K562 (cell line): ENCODE data around the gene TMEM191C. TPM values are rescaled to one million over a fixed set of nuclear protein-coding genes. Genes with fewer than 3 reads are reported as not detected.
A peak's percentile ranks its signal among the peaks of the same experiment; 100 is the strongest.

ENCODE experiments used
- CHCHD3 ChIP-seq: fragments of 250-450 bp; sonication (Bioruptor Pico); IDR thresholded peaks from 2 replicates; pipeline ENCODE4 v2.1.2; 2022; ENCODE audit warnings: mild to moderate bottlenecking
- ERF ChIP-seq: fragments of 450-650 bp; formaldehyde crosslinking; IDR thresholded peaks from 2 replicates; pipeline ENCODE4 v1.4.0; 2020; ENCODE audit warnings: mild to moderate bottlenecking, mixed read lengths
- MTA2 ChIP-seq: fragments of 450-650 bp; IDR thresholded peaks from 2 replicates; pipeline ENCODE4 v1.6.1; 2016; ENCODE audit warnings: low read depth
- MYC ChIP-seq, 2 experiments: fragments of 250-450 bp in 1 of 2; sonication (Bioruptor Pico) in 1 of 2; IDR thresholded peaks; 2 replicates each; pipeline versions ENCODE4 v1.5.1 to v1.6.1; 2012 to 2021; ENCODE audit warnings: low read depth in 2 of 2, borderline replicate concordance in 1 of 2, improper control_type of control experiment in 1 of 2, low read length in 1 of 2, mild to moderate bottlenecking in 1 of 2, moderate library complexity in 1 of 2
- NCOA6 ChIP-seq: fragments of 450-650 bp; IDR thresholded peaks from 2 replicates; pipeline ENCODE4 v1.6.1; 2017; ENCODE audit warnings: mild to moderate bottlenecking
- NFATC3 ChIP-seq: fragments of 450-650 bp; IDR thresholded peaks from 2 replicates; pipeline ENCODE4 v1.6.1; 2017; ENCODE audit warnings: mild to moderate bottlenecking
- NFIC ChIP-seq: fragments of 450-650 bp; IDR thresholded peaks from 2 replicates; pipeline ENCODE4 v1.6.1; 2017; ENCODE audit warnings: mild to moderate bottlenecking, inconsistent platforms
- NR3C1 ChIP-seq: sonication (generic); formaldehyde crosslinking; IDR thresholded peaks from 2 replicates; pipeline ENCODE4 v1.8.1; 2022; ENCODE audit warnings: missing genetic modification reagents
- POLR2A ChIP-seq: fragments of 450-650 bp; conservative IDR thresholded peaks from 2 replicates; pipeline ENCODE4 v1.6.1; 2016
- POLR2B ChIP-seq: fragments of 450-650 bp; IDR thresholded peaks from 2 replicates; pipeline ENCODE4 v1.6.1; 2018; ENCODE audit warnings: low read depth; ENCODE audit not compliant: partially characterized antibody
- RBM14 ChIP-seq: fragments of 200-400 bp; formaldehyde crosslinking; IDR thresholded peaks from 2 replicates; pipeline ENCODE4 v1.6.1; 2018; ENCODE audit warnings: low read depth, mild to moderate bottlenecking, low read length, moderate library complexity, borderline replicate concordance; ENCODE audit not compliant: insufficient read depth
- SMAD2 ChIP-seq: fragments of 150-350 bp; IDR thresholded peaks from 2 replicates; pipeline ENCODE4 v1.6.1; 2014; ENCODE audit warnings: low read depth, mild to moderate bottlenecking, low read length
- THRAP3 ChIP-seq: fragments of 450-650 bp; IDR thresholded peaks from 2 replicates; pipeline ENCODE4 v1.6.1; 2016; ENCODE audit warnings: mild to moderate bottlenecking, inconsistent platforms, borderline replicate concordance
- U2AF2 ChIP-seq: fragments of 200-400 bp; formaldehyde crosslinking; optimal IDR thresholded peaks from 2 replicates; pipeline ENCODE3; 2017; ENCODE audit warnings: low read depth, mild to moderate bottlenecking, low read length
- WHSC1 ChIP-seq: IDR thresholded peaks from one replicate; pipeline ENCODE4 v1.6.1; 2012; ENCODE audit warnings: low read length, control low read depth, inconsistent platforms
- ZFX ChIP-seq: sonication (generic); formaldehyde crosslinking; IDR thresholded peaks from 2 replicates; pipeline ENCODE4 v1.8.0; 2022; ENCODE audit warnings: mild to moderate bottlenecking, missing genetic modification reagents, moderate library complexity
- ZNF124 ChIP-seq: sonication (generic); formaldehyde crosslinking; IDR thresholded peaks from 2 replicates; pipeline ENCODE4 v1.8.1; 2022; ENCODE audit warnings: missing genetic modification reagents
- ZNF184 ChIP-seq: sonication (generic); formaldehyde crosslinking; IDR thresholded peaks from 2 replicates; pipeline ENCODE4 v1.5.0; 2020; ENCODE audit warnings: missing genetic modification reagents
- ZNF197 ChIP-seq: fragments of 200-800 bp; sonication (Bioruptor generic); IDR thresholded peaks from 2 replicates; pipeline ENCODE4 v1.6.1; 2016; ENCODE audit warnings: low read depth, missing genetic modification characterization, missing compliant biosample characterization
- polyA plus RNA-seq, 8 experiments: library from polyadenylated mRNA; depleted of rRNA in 4 of 8; stranded (reverse) in 5 of 8; unstranded in 3 of 8; fragments of >200 nt; fragmentation: Nextera tagmentation in 2 of 8; fragmentation: Illumina TruSeq in 1 of 8; extraction: Ambion mirVana in 2 of 8; extraction: Trizol in 1 of 8; gene quantifications; 2 replicates each; pipeline versions ENCODE4 v1.2.1 to v1.2.3, GENCODE V29; 2011 to 2014; ENCODE audit warnings: inconsistent platforms in 1 of 8, missing spikeins in 1 of 8
- total RNA-seq, 7 experiments: library from RNA; depleted of rRNA in 6 of 7; stranded (reverse); fragments of >200 nt in 6 of 7; fragmentation: Illumina TruSeq in 2 of 7; extraction: Trizol in 2 of 7; gene quantifications; 2 replicates each; pipeline versions ENCODE4 v1.2.1 to v1.2.3, GENCODE V29; 2011 to 2021; ENCODE audit warnings: low replicate concordance in 1 of 7
- TF ChIP-seq, protein P1 (sequence below), 2 experiments: fragments of 150-350 bp in 1 of 2; IDR thresholded peaks; 2 replicates each; pipeline ENCODE4 v1.6.1; 2012 to 2016; ENCODE audit warnings: low read depth in 2 of 2, low read length in 2 of 2, mild to moderate bottlenecking in 1 of 2, moderate library complexity in 1 of 2
- TF ChIP-seq, protein P2 (sequence below): IDR thresholded peaks from 2 replicates; pipeline ENCODE4 v1.6.1; 2014; ENCODE audit warnings: antibody characterized with exemption
- TF ChIP-seq, protein P3 (sequence below): fragments of 250-450 bp; sonication (Bioruptor Pico); IDR thresholded peaks from 2 replicates; pipeline ENCODE4 v1.9.0; 2021; ENCODE audit warnings: mild to moderate bottlenecking, inconsistent platforms

The TMEM191C gene
- total and polyA plus RNA-seq, 9 of the 15 experiments (the other 6 are each of a cell fraction or from before 2014, with no cell fraction given): 0.15 to 7.1 (median 1.1) TPM

DNA sequence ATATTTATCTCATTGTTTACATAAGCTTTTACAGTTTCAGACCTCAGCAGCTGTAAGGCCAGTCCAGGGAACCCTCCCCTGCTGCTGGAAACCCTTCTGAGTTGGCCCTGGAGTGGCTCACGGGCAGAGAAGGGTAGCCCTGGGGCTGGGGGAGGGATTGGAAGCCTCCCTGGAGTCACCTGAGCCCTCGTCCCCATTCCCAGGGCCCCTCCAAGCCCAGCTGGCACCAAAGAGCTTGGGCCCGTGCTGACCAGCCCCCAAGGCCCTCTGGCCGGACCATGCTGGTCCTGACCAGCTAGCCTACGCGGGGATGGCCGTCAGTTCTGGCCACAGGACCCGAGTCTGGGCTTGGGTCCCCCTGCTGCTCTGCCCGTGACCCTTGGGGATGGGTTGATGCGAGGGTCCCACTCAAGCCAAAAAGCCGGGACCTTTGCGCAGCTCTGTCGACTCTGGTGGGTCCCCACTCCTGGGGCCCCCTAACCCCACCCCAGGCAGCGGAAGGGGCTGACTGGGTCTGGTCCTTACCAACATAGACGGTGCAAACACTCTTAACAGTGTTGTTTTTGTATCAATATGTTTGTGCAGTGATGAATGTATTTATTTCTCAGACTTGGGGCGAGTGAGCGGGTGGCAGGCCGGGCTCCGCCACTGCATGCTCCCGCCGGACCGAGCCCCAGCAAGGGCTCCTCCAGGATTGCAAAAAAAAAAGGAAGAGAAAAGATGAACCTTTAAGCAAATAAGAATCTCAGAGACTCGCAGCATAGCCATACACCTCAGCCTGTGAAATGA, 17.5 kb upstream of the TMEM191C start (continued):
- TF ChIP-seq, protein P1, sequence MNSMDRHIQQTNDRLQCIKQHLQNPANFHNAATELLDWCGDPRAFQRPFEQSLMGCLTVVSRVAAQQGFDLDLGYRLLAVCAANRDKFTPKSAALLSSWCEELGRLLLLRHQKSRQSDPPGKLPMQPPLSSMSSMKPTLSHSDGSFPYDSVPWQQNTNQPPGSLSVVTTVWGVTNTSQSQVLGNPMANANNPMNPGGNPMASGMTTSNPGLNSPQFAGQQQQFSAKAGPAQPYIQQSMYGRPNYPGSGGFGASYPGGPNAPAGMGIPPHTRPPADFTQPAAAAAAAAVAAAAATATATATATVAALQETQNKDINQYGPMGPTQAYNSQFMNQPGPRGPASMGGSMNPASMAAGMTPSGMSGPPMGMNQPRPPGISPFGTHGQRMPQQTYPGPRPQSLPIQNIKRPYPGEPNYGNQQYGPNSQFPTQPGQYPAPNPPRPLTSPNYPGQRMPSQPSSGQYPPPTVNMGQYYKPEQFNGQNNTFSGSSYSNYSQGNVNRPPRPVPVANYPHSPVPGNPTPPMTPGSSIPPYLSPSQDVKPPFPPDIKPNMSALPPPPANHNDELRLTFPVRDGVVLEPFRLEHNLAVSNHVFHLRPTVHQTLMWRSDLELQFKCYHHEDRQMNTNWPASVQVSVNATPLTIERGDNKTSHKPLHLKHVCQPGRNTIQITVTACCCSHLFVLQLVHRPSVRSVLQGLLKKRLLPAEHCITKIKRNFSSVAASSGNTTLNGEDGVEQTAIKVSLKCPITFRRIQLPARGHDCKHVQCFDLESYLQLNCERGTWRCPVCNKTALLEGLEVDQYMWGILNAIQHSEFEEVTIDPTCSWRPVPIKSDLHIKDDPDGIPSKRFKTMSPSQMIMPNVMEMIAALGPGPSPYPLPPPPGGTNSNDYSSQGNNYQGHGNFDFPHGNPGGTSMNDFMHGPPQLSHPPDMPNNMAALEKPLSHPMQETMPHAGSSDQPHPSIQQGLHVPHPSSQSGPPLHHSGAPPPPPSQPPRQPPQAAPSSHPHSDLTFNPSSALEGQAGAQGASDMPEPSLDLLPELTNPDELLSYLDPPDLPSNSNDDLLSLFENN (IDR thresholded peaks at IDR 0.05; ENCODE audit: low read depth in 2 of 2, low read length in 2 of 2): 0 out of 4 replicates have a peak, but pooled peaks of 1 of the 2 experiments have one; percentile 15
- TF ChIP-seq ZFX: no peak
- no peak for TF ChIP-seq ZNF197 (CRISPR knock-in tag)
- TF ChIP-seq ZNF184 (CRISPR knock-in tag): no peak
- TF ChIP-seq MYC (IDR thresholded peaks at IDR 0.05; ENCODE audit: low read depth, low read length): no peak
- 0 out of 2 replicates have a peak, but pooled peaks have one; percentile 12 for TF ChIP-seq MYC (CRISPR knock-in tag; IDR thresholded peaks at IDR 0.05; ENCODE audit: borderline replicate concordance, low read depth)
- no peak for TF ChIP-seq MTA2
- TF ChIP-seq NR3C1 (CRISPR knock-in tag): peak; percentile 47; the same call in 1 of the 2 replicates
- TF ChIP-seq, protein P2, sequence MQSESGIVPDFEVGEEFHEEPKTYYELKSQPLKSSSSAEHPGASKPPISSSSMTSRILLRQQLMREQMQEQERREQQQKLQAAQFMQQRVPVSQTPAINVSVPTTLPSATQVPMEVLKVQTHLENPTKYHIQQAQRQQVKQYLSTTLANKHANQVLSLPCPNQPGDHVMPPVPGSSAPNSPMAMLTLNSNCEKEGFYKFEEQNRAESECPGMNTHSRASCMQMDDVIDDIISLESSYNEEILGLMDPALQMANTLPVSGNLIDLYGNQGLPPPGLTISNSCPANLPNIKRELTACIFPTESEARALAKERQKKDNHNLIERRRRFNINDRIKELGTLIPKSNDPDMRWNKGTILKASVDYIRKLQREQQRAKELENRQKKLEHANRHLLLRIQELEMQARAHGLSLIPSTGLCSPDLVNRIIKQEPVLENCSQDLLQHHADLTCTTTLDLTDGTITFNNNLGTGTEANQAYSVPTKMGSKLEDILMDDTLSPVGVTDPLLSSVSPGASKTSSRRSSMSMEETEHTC: 0 out of 2 replicates have a peak, but pooled peaks have one; percentile 8
- TF ChIP-seq RBM14: 0 out of 2 replicates have a peak, but pooled peaks have one; percentile 25
- peak; percentile 19; the same call in 1 of the 2 replicates for TF ChIP-seq POLR2A
- TF ChIP-seq NCOA6: no peak
- no peak for TF ChIP-seq U2AF2
- TF ChIP-seq CHCHD3 (CRISPR knock-in tag): peak; percentile 9; the same call in 1 of the 2 replicates
- TF ChIP-seq, protein P3, sequence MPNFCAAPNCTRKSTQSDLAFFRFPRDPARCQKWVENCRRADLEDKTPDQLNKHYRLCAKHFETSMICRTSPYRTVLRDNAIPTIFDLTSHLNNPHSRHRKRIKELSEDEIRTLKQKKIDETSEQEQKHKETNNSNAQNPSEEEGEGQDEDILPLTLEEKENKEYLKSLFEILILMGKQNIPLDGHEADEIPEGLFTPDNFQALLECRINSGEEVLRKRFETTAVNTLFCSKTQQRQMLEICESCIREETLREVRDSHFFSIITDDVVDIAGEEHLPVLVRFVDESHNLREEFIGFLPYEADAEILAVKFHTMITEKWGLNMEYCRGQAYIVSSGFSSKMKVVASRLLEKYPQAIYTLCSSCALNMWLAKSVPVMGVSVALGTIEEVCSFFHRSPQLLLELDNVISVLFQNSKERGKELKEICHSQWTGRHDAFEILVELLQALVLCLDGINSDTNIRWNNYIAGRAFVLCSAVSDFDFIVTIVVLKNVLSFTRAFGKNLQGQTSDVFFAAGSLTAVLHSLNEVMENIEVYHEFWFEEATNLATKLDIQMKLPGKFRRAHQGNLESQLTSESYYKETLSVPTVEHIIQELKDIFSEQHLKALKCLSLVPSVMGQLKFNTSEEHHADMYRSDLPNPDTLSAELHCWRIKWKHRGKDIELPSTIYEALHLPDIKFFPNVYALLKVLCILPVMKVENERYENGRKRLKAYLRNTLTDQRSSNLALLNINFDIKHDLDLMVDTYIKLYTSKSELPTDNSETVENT (CRISPR knock-in tag): peak; percentile 23; the same call in 1 of the 2 replicates
- TF ChIP-seq ERF (CRISPR knock-in tag): 0 out of 2 replicates have a peak, but pooled peaks have one; percentile 10
- no peak for TF ChIP-seq SMAD2
- TF ChIP-seq POLR2B: peak; percentile 9
- TF ChIP-seq NFATC3: no peak
- peak; percentile 7; the same call in 1 of the 2 replicates for TF ChIP-seq NFIC
- TF ChIP-seq ZNF124 (CRISPR knock-in tag): 0 out of 2 replicates have a peak, but pooled peaks have one; percentile 24
- TF ChIP-seq WHSC1: peak; percentile 60
- no peak for TF ChIP-seq THRAP3
